ENCODE measurements around the gene AP3B2.

Gene AP3B2

DNA sequence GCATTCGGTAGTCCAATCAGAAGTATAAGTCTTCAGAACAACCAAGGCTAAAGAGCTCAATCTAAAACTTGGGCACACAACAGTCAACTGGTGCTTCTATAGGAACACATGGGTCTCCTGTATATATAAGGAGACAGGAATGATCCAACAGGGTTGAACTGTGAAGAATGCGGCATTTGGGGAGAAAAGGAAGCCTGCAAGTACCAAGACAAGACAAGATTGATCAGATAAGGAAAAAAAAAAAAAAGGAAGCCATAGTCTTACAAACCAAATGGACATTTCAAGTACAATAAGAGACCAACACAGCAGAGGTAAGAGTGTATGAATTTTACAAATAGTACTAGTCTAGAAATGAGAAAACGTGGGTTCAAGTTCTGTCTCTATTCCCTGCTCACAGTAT lies 69.0 kb downstream of the AP3B2 start:
- Histone ChIP-seq H3K9me2 (replicated peaks; ENCODE audit: insufficient read depth, low read length) (no peaks in the 10 kb centered on the region), H3K9ac (ENCODE audit: low read length) (no peak overlapping the region), H3K4me2 (ENCODE audit: low read depth, low read length) (no peak overlapping the region), H4K20me1 (ENCODE audit: insufficient read depth, low read length) (no peaks in the 10 kb centered on the region), H3K9me3 (replicated peaks; ENCODE audit: insufficient read depth, low read length) (no peaks in the 10 kb centered on the region), H3F3A (ENCODE audit: insufficient read depth, low read length) (no peaks in the 10 kb centered on the region), H3K27me3 (replicated peaks; ENCODE audit: insufficient read depth, low read length) (no peaks in the 10 kb centered on the region), H3K27ac (ENCODE audit: low read length) (no peak overlapping the region), H3K36me3 (replicated peaks; ENCODE audit: insufficient read depth, low read length) (no peaks in the 10 kb centered on the region), H3K4me1 (ENCODE audit: low read length) (no peaks in the 10 kb centered on the region), H3K4me3 (ENCODE audit: low read length) (no peak overlapping the region), H3K79me2 (ENCODE audit: low read length) (no peaks in the 10 kb centered on the region), H2AFZ (ENCODE audit: low read length) (no peak overlapping the region)
- TF ChIP-seq EZH2 (optimal IDR thresholded peaks at IDR 0.05; ENCODE audit: low read depth, low read length) (no peak), EZH2phosphoT487 (IDR thresholded peaks at IDR 0.05; ENCODE audit: low read length) (no peak)
- TF ChIP-seq, protein P1, sequence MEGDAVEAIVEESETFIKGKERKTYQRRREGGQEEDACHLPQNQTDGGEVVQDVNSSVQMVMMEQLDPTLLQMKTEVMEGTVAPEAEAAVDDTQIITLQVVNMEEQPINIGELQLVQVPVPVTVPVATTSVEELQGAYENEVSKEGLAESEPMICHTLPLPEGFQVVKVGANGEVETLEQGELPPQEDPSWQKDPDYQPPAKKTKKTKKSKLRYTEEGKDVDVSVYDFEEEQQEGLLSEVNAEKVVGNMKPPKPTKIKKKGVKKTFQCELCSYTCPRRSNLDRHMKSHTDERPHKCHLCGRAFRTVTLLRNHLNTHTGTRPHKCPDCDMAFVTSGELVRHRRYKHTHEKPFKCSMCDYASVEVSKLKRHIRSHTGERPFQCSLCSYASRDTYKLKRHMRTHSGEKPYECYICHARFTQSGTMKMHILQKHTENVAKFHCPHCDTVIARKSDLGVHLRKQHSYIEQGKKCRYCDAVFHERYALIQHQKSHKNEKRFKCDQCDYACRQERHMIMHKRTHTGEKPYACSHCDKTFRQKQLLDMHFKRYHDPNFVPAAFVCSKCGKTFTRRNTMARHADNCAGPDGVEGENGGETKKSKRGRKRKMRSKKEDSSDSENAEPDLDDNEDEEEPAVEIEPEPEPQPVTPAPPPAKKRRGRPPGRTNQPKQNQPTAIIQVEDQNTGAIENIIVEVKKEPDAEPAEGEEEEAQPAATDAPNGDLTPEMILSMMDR (IDR thresholded peaks at IDR 0.05; ENCODE audit: low read length) = no peak
- no peak for DNase-seq

DNA sequence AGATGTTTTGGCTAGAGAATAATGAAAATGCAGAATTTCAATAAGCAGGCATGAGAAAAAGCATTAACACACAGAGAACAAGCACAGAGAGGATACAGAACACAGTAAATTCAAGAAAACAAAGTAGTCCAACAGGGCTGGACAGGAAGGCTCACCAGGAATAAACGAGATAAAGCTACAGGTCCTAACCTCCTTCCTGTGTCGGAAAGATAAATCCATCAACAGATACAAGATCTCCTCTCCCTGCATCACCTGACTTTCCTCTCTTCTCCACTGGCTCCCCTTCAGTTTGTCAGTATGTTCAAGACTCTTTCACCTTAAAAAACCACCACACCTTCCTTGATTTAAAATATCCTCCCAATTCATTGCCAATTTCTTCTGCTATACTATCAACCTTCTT lies 73.9 kb downstream of the AP3B2 start:
- Histone ChIP-seq H3K27me3 (replicated peaks; ENCODE audit: insufficient read depth, low read length) (no peaks in the 10 kb centered on the region), H3K4me1 (ENCODE audit: low read length) (no peaks in the 10 kb centered on the region), H3K9me2 (replicated peaks; ENCODE audit: insufficient read depth, low read length) (no peaks in the 10 kb centered on the region), H3K4me3 (ENCODE audit: low read length) (no peak overlapping the region), H3K27ac (ENCODE audit: low read length) (no peak overlapping the region), H3K36me3 (replicated peaks; ENCODE audit: insufficient read depth, low read length) (no peaks in the 10 kb centered on the region), H3K79me2 (ENCODE audit: low read length) (no peaks in the 10 kb centered on the region), H3F3A (ENCODE audit: insufficient read depth, low read length) (no peaks in the 10 kb centered on the region), H4K20me1 (ENCODE audit: insufficient read depth, low read length) (no peaks in the 10 kb centered on the region), H2AFZ (ENCODE audit: low read length) (no peak overlapping the region), H3K4me2 (ENCODE audit: low read depth, low read length) (no peak overlapping the region), H3K9me3 (replicated peaks; ENCODE audit: insufficient read depth, low read length) (no peaks in the 10 kb centered on the region), H3K9ac (ENCODE audit: low read length) (no peak overlapping the region)
- no peak for DNase-seq
- TF ChIP-seq EZH2 (optimal IDR thresholded peaks at IDR 0.05; ENCODE audit: low read depth, low read length) = no peak
- no peak for TF ChIP-seq EZH2phosphoT487 (IDR thresholded peaks at IDR 0.05; ENCODE audit: low read length)
- TF ChIP-seq, protein P1 (IDR thresholded peaks at IDR 0.05; ENCODE audit: low read length) = no peak

DNA sequence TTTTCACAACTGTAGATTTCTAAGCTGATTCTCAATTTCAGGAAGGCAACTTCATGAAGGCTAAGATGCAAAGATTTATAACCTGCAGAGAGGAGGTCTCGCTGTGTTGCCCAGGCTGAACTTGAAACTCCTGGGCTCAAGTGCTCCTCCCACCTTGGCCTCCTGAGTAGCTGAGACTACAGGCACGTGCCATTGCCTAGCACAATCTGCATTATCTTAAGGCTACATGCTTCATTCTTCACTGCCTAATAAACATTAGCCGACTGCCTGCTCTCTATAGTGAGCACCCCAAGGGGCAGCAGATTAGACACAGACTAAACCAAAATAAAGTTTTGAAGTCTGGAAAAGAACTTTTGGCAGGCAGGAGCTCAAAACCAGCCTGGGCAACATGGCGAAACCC lies 79.6 kb downstream of the AP3B2 start:
- Histone ChIP-seq H2AFZ (ENCODE audit: low read length) (no peak overlapping the region), H3K36me3 (replicated peaks; ENCODE audit: insufficient read depth, low read length) (no peaks in the 10 kb centered on the region), H3K9ac (ENCODE audit: low read length) (no peak overlapping the region), H3K4me1 (ENCODE audit: low read length) (no peaks in the 10 kb centered on the region), H3K4me2 (ENCODE audit: low read depth, low read length) (no peak overlapping the region), H3K79me2 (ENCODE audit: low read length) (no peaks in the 10 kb centered on the region), H3K4me3 (ENCODE audit: low read length) (no peak overlapping the region), H3F3A (ENCODE audit: insufficient read depth, low read length) (no peaks in the 10 kb centered on the region), H3K27me3 (replicated peaks; ENCODE audit: insufficient read depth, low read length) (no peaks in the 10 kb centered on the region), H3K27ac (ENCODE audit: low read length) (no peak overlapping the region), H3K9me3 (replicated peaks; ENCODE audit: insufficient read depth, low read length) (no peaks in the 10 kb centered on the region), H4K20me1 (ENCODE audit: insufficient read depth, low read length) (no peaks in the 10 kb centered on the region), H3K9me2 (replicated peaks; ENCODE audit: insufficient read depth, low read length) (no peaks in the 10 kb centered on the region)
- no peak for TF ChIP-seq EZH2phosphoT487 (IDR thresholded peaks at IDR 0.05; ENCODE audit: low read length)
- TF ChIP-seq EZH2 (optimal IDR thresholded peaks at IDR 0.05; ENCODE audit: low read depth, low read length) = no peak
- TF ChIP-seq, protein P1 (IDR thresholded peaks at IDR 0.05; ENCODE audit: low read length) = no peak
- no peak for DNase-seq

Data from MM.1S (cell line).